Gastroesophageal sphincter (tissue), 3 donors: ENCODE results near the gene CCNYL1.

Experiments
- POLR2AphosphoS5 ChIP-seq: sonication (generic); formaldehyde crosslinking; IDR thresholded peaks from one replicate; pipeline ENCODE4 v1.6.1; 2017; ENCODE audit warnings: antibody characterized with exemption
- TF ChIP-seq, protein P1 (sequence below), 4 experiments: fragments of 200-600 bp in 2 of 4; fragments of 450-650 bp in 2 of 4; sonication (generic) in 1 of 4; IDR thresholded peaks; one replicate each; pipeline ENCODE4 v1.5.1; 2017 to 2019; ENCODE audit warnings: antibody characterized with exemption in 4 of 4, mild to moderate bottlenecking in 2 of 4, moderate library complexity in 2 of 4

DNA sequence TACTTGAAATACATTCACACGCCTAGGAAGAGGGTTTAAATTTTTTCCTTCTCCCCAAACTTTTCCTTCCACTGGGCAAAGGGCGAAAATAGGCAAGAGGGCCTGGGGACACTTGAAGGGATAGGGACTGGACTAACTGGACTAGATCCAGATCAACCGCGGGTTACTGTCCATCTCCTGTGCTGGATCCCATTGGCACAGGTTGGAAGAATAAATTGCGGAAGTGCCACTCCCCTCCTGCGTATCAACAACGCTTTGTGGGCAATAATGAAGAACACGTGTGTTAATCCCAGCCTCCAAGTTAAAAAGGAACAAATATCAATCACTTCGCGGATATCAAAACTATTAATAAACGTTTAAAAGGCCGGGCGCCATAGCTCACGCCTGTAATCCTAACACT, 60.0 kb downstream of the CCNYL1 start:
- no peak for TF ChIP-seq POLR2AphosphoS5
- TF ChIP-seq, protein P1, sequence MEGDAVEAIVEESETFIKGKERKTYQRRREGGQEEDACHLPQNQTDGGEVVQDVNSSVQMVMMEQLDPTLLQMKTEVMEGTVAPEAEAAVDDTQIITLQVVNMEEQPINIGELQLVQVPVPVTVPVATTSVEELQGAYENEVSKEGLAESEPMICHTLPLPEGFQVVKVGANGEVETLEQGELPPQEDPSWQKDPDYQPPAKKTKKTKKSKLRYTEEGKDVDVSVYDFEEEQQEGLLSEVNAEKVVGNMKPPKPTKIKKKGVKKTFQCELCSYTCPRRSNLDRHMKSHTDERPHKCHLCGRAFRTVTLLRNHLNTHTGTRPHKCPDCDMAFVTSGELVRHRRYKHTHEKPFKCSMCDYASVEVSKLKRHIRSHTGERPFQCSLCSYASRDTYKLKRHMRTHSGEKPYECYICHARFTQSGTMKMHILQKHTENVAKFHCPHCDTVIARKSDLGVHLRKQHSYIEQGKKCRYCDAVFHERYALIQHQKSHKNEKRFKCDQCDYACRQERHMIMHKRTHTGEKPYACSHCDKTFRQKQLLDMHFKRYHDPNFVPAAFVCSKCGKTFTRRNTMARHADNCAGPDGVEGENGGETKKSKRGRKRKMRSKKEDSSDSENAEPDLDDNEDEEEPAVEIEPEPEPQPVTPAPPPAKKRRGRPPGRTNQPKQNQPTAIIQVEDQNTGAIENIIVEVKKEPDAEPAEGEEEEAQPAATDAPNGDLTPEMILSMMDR (IDR thresholded peaks at IDR 0.05), result no peak
